Loucy (cell line): ENCODE measurements around the gene MALRD1.

ENCODE experiments used
- H2AFZ ChIP-seq: fragments of 200-600 bp; sonication (generic); 2 replicates; pipeline ENCODE4 v1.6.0; 2016; ENCODE audit warnings: antibody characterized with exemption, mild to moderate bottlenecking, low read length, moderate library complexity
- H3F3A ChIP-seq: fragments of 200-600 bp; 2 replicates; pipeline ENCODE4 v1.6.0; 2016; ENCODE audit warnings: antibody characterized with exemption, low read depth, mild to moderate bottlenecking
- H3K27me3 ChIP-seq: fragments of 200-600 bp; sonication (generic); 2 replicates; pipeline ENCODE4 v1.6.1; 2014; ENCODE audit warnings: low read length, mild to moderate bottlenecking; ENCODE audit not compliant: insufficient read depth, poor library complexity, severe bottlenecking
- H3K36me3 ChIP-seq: fragments of 200-600 bp; sonication (generic); 2 replicates; pipeline ENCODE4 v1.6.1; 2016; ENCODE audit warnings: low read length; ENCODE audit not compliant: insufficient read depth
- H3K4me1 ChIP-seq: fragments of 200-600 bp; sonication (generic); 2 replicates; pipeline ENCODE4 v1.5.1; 2014; ENCODE audit warnings: low read length, mild to moderate bottlenecking; ENCODE audit not compliant: insufficient read depth, poor library complexity, severe bottlenecking
- H3K4me2 ChIP-seq: fragments of 200-600 bp; sonication (generic); 2 replicates; pipeline ENCODE4 v1.6.0; 2014; ENCODE audit warnings: antibody characterized with exemption, low read length, low read depth, mild to moderate bottlenecking; ENCODE audit not compliant: poor library complexity, severe bottlenecking
- H3K4me3 ChIP-seq: fragments of 200-600 bp; sonication (generic); 2 replicates; pipeline ENCODE4 v1.5.1; 2014; ENCODE audit warnings: low read length, mild to moderate bottlenecking, mixed read lengths; ENCODE audit not compliant: poor library complexity, severe bottlenecking
- H3K79me2 ChIP-seq: fragments of 200-600 bp; sonication (generic); 2 replicates; pipeline ENCODE4 v1.6.1; 2014; ENCODE audit warnings: low read length; ENCODE audit not compliant: insufficient read depth
- H3K9ac ChIP-seq: fragments of 200-600 bp; sonication (generic); 2 replicates; pipeline ENCODE4 v1.6.0; 2014; ENCODE audit warnings: mild to moderate bottlenecking, low read depth, low read length, moderate library complexity; ENCODE audit not compliant: poor library complexity, severe bottlenecking
- H3K9me2 ChIP-seq: fragments of 200-600 bp; sonication (generic); replicated peaks from 2 replicates; pipeline ENCODE4 v1.6.1; 2016; ENCODE audit warnings: low read depth, low read length, mixed read lengths
- H3K9me3 ChIP-seq: fragments of 200-600 bp; sonication (generic); 2 replicates; pipeline ENCODE4 v1.6.1; 2014; ENCODE audit warnings: mild to moderate bottlenecking, antibody characterized with exemption, low read length, low read depth; ENCODE audit not compliant: insufficient read depth
- H4K20me1 ChIP-seq: fragments of 200-600 bp; sonication (generic); 2 replicates; pipeline ENCODE4 v1.6.0; 2014; ENCODE audit warnings: antibody characterized with exemption, low read length, mild to moderate bottlenecking; ENCODE audit not compliant: insufficient read depth, poor library complexity, severe bottlenecking
- CTCF ChIP-seq: fragments of 200-600 bp; sonication (generic); conservative IDR thresholded peaks from 2 replicates; pipeline ENCODE4 v1.5.1; 2014; ENCODE audit warnings: mild to moderate bottlenecking, antibody characterized with exemption, low read length
- EZH2phosphoT487 ChIP-seq: fragments of 200-600 bp; IDR thresholded peaks from 2 replicates; pipeline ENCODE4 v1.6.1; 2018; ENCODE audit warnings: antibody characterized with exemption, mild to moderate bottlenecking, moderate library complexity, borderline replicate concordance

Gene MALRD1

GRCh38 chr10:19611775-19612174 lies 563.2 kb downstream of the MALRD1 start:
- Histone ChIP-seq H3K4me3 (no peak overlapping the region), H3K27me3 (no peaks in the 10 kb centered on the region), H3K4me2 (no peak overlapping the region), H3K9me2 (no peaks in the 10 kb centered on the region), H2AFZ (no peak overlapping the region), H3K9ac (no peak overlapping the region), H3F3A (no peaks in the 10 kb centered on the region), H3K36me3 (no peaks in the 10 kb centered on the region), H3K9me3 (peaks cover 4% of the 10 kb centered on the region; the same call in 1 of the 2 replicates), H3K4me1 (no peaks in the 10 kb centered on the region), H3K79me2 (no peaks in the 10 kb centered on the region), H4K20me1 (no peaks in the 10 kb centered on the region)
- TF ChIP-seq CTCF (no peak), EZH2phosphoT487 (no peak)

- H3K4me1 ChIP-seq: no peaks in the 10 kb centered on the region
- no peak overlapping the region for H2AFZ ChIP-seq
- H3K4me2 ChIP-seq: no peak overlapping the region
- no peak overlapping the region for H3K4me3 ChIP-seq
- no peaks in the 10 kb centered on the region for H3K9me2 ChIP-seq
- H3K36me3 ChIP-seq: no peaks in the 10 kb centered on the region
- no peaks in the 10 kb centered on the region for H3F3A ChIP-seq
- no peaks in the 10 kb centered on the region for H4K20me1 ChIP-seq
- TF ChIP-seq EZH2phosphoT487 (no peak), CTCF (no peak)
- H3K79me2 ChIP-seq: no peaks in the 10 kb centered on the region
- no peak overlapping the region for H3K9ac ChIP-seq
- H3K27me3 ChIP-seq: no peaks in the 10 kb centered on the region
- peaks cover 4% of the 10 kb centered on the region; the same call in 1 of the 2 replicates for H3K9me3 ChIP-seq
These were observed 568.4 kb downstream of the MALRD1 start for GRCh38 chr10:19616966-19617365.

DNA sequence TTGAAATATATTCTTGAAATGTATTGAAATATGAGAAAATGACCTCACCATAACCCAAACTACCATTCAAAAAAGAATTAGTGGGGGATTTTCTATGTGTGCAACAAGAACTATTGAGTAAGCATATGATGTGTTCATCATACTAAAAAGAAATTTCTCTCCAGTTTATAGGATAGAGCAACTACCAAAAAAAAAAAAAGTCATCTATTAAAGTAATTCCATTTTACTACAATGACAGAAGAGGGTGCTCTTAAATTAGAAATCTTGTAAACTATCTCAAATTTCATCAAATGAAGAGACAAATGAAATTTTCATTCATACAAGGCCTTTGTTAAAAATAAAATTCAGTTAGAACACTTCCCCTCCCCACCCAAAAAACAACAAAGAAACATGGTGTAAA lies 572.2 kb downstream of the MALRD1 start:
- TF ChIP-seq CTCF (no peak; the same call in 1 of the 2 replicates), EZH2phosphoT487 (no peak)
- no peaks in the 10 kb centered on the region for H3K9me3 ChIP-seq
- H3K4me2 ChIP-seq: no peak overlapping the region
- no peaks in the 10 kb centered on the region for H3K9me2 ChIP-seq
- H3K4me3 ChIP-seq: no peak overlapping the region
- no peaks in the 10 kb centered on the region for H3K27me3 ChIP-seq
- no peaks in the 10 kb centered on the region for H4K20me1 ChIP-seq
- no peaks in the 10 kb centered on the region for H3F3A ChIP-seq
- no peak overlapping the region for H2AFZ ChIP-seq
- no peaks in the 10 kb centered on the region for H3K4me1 ChIP-seq
- H3K9ac ChIP-seq: no peak overlapping the region
- no peaks in the 10 kb centered on the region for H3K79me2 ChIP-seq
- H3K36me3 ChIP-seq: no peaks in the 10 kb centered on the region
